ENCODE data around the gene KRTAP9-2.
"Not testable (repeated sequence)": the region's sequence is repeated elsewhere in the genome, so short reads cannot be mapped to it uniquely, and the experiment has no call there.

Gene KRTAP9-2, protein sequence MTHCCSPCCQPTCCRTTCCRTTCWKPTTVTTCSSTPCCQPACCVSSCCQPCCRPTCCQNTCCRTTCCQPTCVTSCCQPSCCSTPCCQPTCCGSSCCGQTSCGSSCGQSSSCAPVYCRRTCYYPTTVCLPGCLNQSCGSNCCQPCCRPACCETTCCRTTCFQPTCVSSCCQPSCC

GRCh38 chr17:41226598-41227095 is at the start of gene KRTAP9-2:
Gene KRTAP9-2, plus strand, starts transcription at chr17:41226648. Its CDS starts 7 bp downstream, at chr17:41226655.
- H3K27me3 ChIP-seq (replicated peaks); H3K4me3 ChIP-seq (ENCODE audit: low read depth, low read length); in situ Hi-C loops (cut with HindIII; ENCODE audit: low pct_ligation_motif_present, low sequenced_read_pairs); H3K36me3 ChIP-seq (replicated peaks); DNase-seq; H3K27ac ChIP-seq: not testable (repeated sequence)

GRCh38 chr17:41176744-41177387 is 49.6 kb upstream of the KRTAP9-2 start:
- no peak for DNase-seq
- in situ Hi-C loops (cut with HindIII; ENCODE audit: low pct_ligation_motif_present, low sequenced_read_pairs): no loop called here
- Histone ChIP-seq H3K27ac (no peak overlapping the region), H3K4me3 (ENCODE audit: low read depth, low read length) (no peak overlapping the region), H3K27me3 (replicated peaks) (no peaks in the 10 kb centered on the region), H3K36me3 (replicated peaks) (no peaks in the 10 kb centered on the region)
- no peak for TF ChIP-seq CTCF (IDR thresholded peaks at IDR 0.05; ENCODE audit: low read depth, low read length, missing control alignments)

DNA sequence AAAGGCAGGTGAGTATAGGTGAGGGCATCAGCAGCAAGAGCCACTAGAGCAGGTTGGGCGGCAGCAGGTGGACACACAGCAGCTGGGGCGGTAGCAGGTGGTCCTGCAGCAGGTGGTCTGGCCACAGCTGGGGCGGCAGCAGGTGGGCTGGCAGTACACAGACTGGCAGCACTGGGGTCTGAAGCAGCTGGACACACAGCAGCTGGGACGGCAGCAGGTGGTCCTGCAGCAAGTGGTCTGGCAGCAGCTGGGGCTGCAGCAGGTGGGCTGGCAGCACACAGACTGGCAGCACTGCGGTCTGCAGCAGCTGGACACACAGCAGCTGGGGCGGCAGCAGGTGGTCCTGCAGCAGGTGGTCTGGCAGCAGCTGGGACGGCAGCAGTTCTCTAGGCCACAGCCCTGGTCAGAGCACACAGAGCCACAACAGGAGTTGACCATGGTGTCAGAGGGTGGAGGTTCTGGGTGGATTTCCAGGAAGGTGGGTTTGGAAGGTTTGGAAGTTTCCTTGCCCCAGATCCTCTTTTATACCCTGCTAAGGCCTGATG is 48.6 kb upstream of the KRTAP9-2 start, which contains the start of gene KRTAP4-2:
Gene KRTAP4-2, minus strand, starts transcription at position 495 of the 545 bp plus-strand sequence. Its CDS starts 57 bp downstream, at position 438.
- no peak within 1 kb of the TSS for H3K4me3 ChIP-seq (ENCODE audit: low read depth, low read length)
- TF ChIP-seq CTCF (IDR thresholded peaks at IDR 0.05; ENCODE audit: low read depth, low read length, missing control alignments): no peak
- H3K27ac ChIP-seq: no peak within 1 kb of the TSS
- no peaks in the 10 kb centered on the region for H3K27me3 ChIP-seq (replicated peaks)
- in situ Hi-C loops (cut with HindIII; ENCODE audit: low pct_ligation_motif_present, low sequenced_read_pairs): no loop called here
- no peak for DNase-seq
- no peaks in the 10 kb centered on the region for H3K36me3 ChIP-seq (replicated peaks)

DNA sequence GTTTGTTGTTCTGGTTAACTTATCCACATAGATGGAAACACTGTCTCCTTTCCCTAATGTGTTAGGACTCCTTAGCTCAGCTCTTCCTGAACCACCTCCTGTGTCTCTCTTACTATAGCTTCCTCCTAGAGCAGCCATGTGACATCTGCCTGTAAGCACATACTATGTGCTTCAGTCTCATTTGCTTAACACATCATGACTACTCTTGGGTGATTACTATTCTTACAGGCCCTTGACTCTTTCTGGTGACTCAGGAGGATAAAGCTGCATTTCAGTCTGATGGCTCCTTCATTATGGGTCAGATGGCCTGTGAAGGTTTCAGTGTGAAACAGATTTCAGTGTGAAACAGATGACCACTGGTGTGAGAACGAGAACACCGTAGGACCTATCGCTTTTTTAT is 48.1 kb upstream of the KRTAP9-2 start:
- TF ChIP-seq CTCF (IDR thresholded peaks at IDR 0.05; ENCODE audit: low read depth, low read length, missing control alignments): no peak
- DNase-seq: peak; percentile 9
- no peak overlapping the region for H3K27ac ChIP-seq

DNA sequence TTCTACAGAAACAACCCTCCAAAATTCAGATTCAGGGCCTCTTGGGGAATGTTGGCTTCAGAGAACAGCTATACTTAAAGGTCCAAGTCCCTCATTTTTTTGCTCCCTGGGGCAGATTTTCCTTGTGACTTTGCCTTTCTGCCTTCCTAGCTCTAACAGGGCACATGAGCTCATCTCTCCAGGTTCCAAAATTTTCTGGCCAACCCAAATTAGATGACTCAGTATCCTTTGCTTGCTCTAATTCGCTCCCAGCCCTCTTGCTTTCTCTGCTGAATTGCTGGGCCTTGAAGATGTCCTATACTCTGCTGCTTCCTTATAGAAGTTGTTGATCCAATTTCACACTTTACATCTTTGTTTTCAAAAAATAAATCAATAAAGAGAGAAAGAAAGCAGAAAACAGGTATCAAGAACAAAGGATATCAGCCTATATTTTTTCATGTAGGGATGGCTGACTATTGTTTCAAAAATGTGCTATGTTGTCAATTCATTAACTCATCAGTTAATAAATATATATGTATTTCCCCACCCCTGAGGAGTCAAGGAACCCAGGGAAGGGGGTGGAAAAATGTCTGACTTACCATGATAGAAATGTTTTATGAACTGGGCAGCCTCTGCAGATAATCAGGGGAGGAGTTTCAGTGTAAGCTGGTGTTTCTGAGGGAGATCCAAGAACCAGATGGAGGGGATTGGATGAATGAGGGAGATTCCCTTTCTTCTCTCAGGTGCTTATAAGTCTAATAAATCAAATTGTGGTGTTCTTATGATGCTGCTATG is 47.4 kb upstream of the KRTAP9-2 start:
- no peak for DNase-seq
- no peaks in the 10 kb centered on the region for H3K36me3 ChIP-seq (replicated peaks)
- H3K4me3 ChIP-seq (ENCODE audit: low read depth, low read length): no peak overlapping the region
- H3K27ac ChIP-seq: no peak overlapping the region
- no peak for TF ChIP-seq CTCF (IDR thresholded peaks at IDR 0.05; ENCODE audit: low read depth, low read length, missing control alignments)
- H3K27me3 ChIP-seq (replicated peaks): no peaks in the 10 kb centered on the region
- in situ Hi-C loops (cut with HindIII; ENCODE audit: low pct_ligation_motif_present, low sequenced_read_pairs): no loop called here

More for the DNA sequence above, 48.1 kb upstream of the KRTAP9-2 start:
- in situ Hi-C loops (cut with HindIII; ENCODE audit: low pct_ligation_motif_present, low sequenced_read_pairs): no loop called here
- H3K4me3 ChIP-seq (ENCODE audit: low read depth, low read length): no peak overlapping the region
- H3K36me3 ChIP-seq (replicated peaks): no peaks in the 10 kb centered on the region
- no peaks in the 10 kb centered on the region for H3K27me3 ChIP-seq (replicated peaks)

DNA sequence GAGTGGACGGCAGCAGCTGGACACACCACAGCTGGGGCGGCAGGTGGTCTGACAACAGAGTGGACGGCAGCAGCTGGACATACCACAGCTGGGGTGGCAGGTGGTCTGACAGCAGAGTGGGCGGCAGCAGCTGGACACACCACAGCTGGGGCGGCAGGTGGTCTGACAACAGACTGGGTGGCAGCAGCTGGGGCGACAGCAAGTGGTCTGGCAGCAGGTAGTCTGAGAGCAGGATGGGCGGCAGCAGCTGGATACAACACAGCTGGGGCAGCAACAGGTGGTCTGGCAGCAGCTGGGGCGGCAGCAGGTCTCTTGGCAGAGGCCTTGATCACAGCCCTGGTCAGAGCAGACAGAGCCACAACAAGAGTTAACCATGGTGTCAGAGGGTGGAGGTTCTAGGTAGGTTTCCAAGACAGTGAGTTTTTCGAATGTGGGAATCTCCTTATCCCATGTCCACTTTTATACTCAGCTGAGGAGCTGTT is 41.9 kb upstream of the KRTAP9-2 start, which contains the start of gene KRTAP4-1:
Gene KRTAP4-1, minus strand, starts transcription at position 432 of the 482 bp plus-strand sequence. Its CDS starts 57 bp downstream, at position 375.
- H3K4me3 ChIP-seq (ENCODE audit: low read depth, low read length): no peak within 1 kb of the TSS
- DNase-seq: no peak
- no peaks in the 10 kb centered on the region for H3K27me3 ChIP-seq (replicated peaks)
- in situ Hi-C loops (cut with HindIII; ENCODE audit: low pct_ligation_motif_present, low sequenced_read_pairs): no loop called here
- no peaks in the 10 kb centered on the region for H3K36me3 ChIP-seq (replicated peaks)
- H3K27ac ChIP-seq: no peak within 1 kb of the TSS
- no peak for TF ChIP-seq CTCF (IDR thresholded peaks at IDR 0.05; ENCODE audit: low read depth, low read length, missing control alignments)

All from brain microvascular endothelial cell (primary cell).